Ascending aorta (tissue), 2 donors: ENCODE measurements around the gene KIF19. TPM values are rescaled to one million over a fixed set of nuclear protein-coding genes. Genes with fewer than 3 reads are reported as not detected.

ENCODE experiments used
- DNase-seq, 2 donors: peaks; one replicate each; pipeline ENCODE4 v3.0.0-alpha.2; 2019; ENCODE audit warnings: low spot score in 2 of 2
- H3K27ac ChIP-seq, 2 donors: fragments of 200-600 bp; sonication (generic); one replicate each; pipeline ENCODE4 v1.5.1; 2016 to 2017; ENCODE audit warnings: mild to moderate bottlenecking in 1 of 2
- H3K27me3 ChIP-seq: fragments of 200-600 bp; sonication (generic); one replicate; pipeline ENCODE4 v1.5.1; 2017
- H3K36me3 ChIP-seq, 2 donors: fragments of 200-600 bp; sonication (generic); one replicate each; pipeline ENCODE4 v1.5.1; 2016
- H3K4me1 ChIP-seq, 2 donors: fragments of 200-600 bp; sonication (generic); one replicate each; pipeline ENCODE4 v1.5.1; 2016 to 2017; ENCODE audit warnings: mild to moderate bottlenecking in 1 of 2
- H3K4me3 ChIP-seq, 2 donors: fragments of 200-600 bp; sonication (generic); one replicate each; pipeline ENCODE4 v1.5.1; 2016 to 2017; ENCODE audit warnings: mild to moderate bottlenecking in 1 of 2
- H3K9me3 ChIP-seq, 2 donors: fragments of 200-600 bp; sonication (generic); one replicate each; pipeline ENCODE4 v1.5.1; 2016
- intact Hi-C: fragments of 100-400 bp; cut with DNase I; formaldehyde crosslinking; loops from one replicate; pipeline ENCODE4 v1.15.1; 2023
- total RNA-seq: library from RNA; depleted of rRNA; stranded (reverse); fragments of >200 nt; gene quantifications from one replicate; pipeline ENCODE4 v1.1.0, GENCODE V29; 2016
- TF ChIP-seq, protein P1 (sequence below), 3 experiments: fragments of 200-600 bp in 2 of 3; fragments of 450-650 bp in 1 of 3; sonication (generic) in 2 of 3; IDR thresholded peaks; one replicate each; pipeline ENCODE4 v1.5.1; 2016 to 2019; ENCODE audit warnings: antibody characterized with exemption in 3 of 3, mild to moderate bottlenecking in 1 of 3, moderate library complexity in 1 of 3

The KIF19 gene
- total RNA-seq, 1 donor from 2014 or later, result 11.7 TPM

- Histone ChIP-seq H3K27me3 (no peaks in the 10 kb centered on the region), H3K4me3 (no peak overlapping the region), H3K36me3 (no peaks in the 10 kb centered on the region), H3K4me1 (no peaks in the 10 kb centered on the region), H3K9me3 (no peaks in the 10 kb centered on the region), H3K27ac (no peak overlapping the region)
- TF ChIP-seq, protein P1, sequence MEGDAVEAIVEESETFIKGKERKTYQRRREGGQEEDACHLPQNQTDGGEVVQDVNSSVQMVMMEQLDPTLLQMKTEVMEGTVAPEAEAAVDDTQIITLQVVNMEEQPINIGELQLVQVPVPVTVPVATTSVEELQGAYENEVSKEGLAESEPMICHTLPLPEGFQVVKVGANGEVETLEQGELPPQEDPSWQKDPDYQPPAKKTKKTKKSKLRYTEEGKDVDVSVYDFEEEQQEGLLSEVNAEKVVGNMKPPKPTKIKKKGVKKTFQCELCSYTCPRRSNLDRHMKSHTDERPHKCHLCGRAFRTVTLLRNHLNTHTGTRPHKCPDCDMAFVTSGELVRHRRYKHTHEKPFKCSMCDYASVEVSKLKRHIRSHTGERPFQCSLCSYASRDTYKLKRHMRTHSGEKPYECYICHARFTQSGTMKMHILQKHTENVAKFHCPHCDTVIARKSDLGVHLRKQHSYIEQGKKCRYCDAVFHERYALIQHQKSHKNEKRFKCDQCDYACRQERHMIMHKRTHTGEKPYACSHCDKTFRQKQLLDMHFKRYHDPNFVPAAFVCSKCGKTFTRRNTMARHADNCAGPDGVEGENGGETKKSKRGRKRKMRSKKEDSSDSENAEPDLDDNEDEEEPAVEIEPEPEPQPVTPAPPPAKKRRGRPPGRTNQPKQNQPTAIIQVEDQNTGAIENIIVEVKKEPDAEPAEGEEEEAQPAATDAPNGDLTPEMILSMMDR (IDR thresholded peaks at IDR 0.05), result no peak
- intact Hi-C loops, result no loop called here
- DNase-seq, result no peak
Observed at GRCh38 chr17:74298778-74299177, 27.2 kb upstream of the KIF19 start.

DNA sequence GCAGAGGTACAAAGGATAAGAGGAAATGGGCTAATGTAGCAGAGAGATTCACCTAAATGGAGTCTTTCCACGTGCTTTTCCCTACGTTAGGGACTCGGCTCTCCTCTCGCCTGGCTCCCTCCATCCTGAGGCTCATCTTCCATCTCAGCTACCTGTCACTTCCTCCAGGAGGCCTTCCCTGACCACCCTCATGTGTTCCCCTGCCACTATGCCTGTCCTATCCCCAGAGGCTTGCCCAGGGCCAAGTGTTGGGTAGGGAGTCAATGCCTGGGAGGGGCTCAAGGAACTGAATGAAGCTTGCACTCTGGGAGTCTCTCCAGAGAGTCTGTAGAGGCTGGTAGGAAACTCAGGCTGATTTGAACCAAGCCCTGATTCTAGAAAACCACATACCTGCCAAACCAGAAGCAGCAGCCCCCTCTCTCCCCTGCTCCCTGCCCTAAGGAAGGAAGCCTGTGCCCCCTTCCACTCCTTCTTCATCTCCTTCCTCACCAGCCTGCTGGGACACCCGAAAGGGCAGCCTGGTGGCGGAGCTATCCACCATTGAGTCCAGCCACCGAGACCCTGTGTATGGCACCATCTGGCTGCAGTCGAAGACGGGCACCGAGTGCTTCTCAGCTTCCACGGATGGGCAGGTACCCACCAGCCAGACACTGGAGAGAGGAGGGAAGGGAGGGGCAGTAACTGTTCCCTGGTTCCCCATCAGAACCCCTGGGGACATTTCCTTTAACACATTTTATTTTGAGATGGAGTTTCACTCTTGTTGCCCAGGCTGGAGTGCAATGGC, 26.6 kb upstream of the KIF19 start:
- H3K4me1 ChIP-seq, result no peaks in the 10 kb centered on the region
- TF ChIP-seq, protein P1 (IDR thresholded peaks at IDR 0.05), result no peak
- H3K27me3 ChIP-seq, result no peaks in the 10 kb centered on the region
- H3K27ac ChIP-seq, result no peak overlapping the region
- intact Hi-C loops, result no loop called here
- H3K36me3 ChIP-seq, result no peaks in the 10 kb centered on the region
- H3K9me3 ChIP-seq, result no peaks in the 10 kb centered on the region
- no peak for DNase-seq
- no peak overlapping the region for H3K4me3 ChIP-seq

DNA sequence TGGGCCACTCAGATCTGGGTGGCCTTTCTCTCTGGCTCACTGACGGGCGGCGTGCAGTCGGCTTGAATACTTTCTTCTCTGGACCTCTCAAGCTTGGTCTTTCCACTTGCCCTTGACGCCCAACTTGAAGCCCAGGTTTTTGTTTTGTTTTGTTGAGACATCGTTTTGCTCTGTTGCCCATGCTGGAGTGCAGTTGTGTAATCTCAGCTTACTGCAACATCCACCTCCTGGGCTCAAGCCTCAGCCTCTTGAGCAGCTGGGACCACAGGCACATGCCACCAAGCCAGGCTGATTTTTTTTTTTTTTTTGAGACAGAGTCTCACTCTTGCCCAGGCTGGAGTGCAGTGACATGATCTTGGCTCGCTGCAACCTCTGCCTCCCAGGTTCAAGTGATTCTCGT, 22.7 kb upstream of the KIF19 start:
- H3K36me3 ChIP-seq, result no peaks in the 10 kb centered on the region
- H3K4me3 ChIP-seq, result no peak overlapping the region
- no peaks in the 10 kb centered on the region for H3K4me1 ChIP-seq
- TF ChIP-seq, protein P1 (IDR thresholded peaks at IDR 0.05), result no peak
- DNase-seq, result no peak
- H3K9me3 ChIP-seq, result no peaks in the 10 kb centered on the region
- H3K27ac ChIP-seq, result no peak overlapping the region
- intact Hi-C loops, result no loop called here
- H3K27me3 ChIP-seq, result no peaks in the 10 kb centered on the region

- DNase-seq, result no peak
- H3K27ac ChIP-seq, result no peak overlapping the region
- H3K36me3 ChIP-seq, result no peaks in the 10 kb centered on the region
- intact Hi-C loops, result no loop called here
- TF ChIP-seq, protein P1 (IDR thresholded peaks at IDR 0.05), result no peak
- H3K9me3 ChIP-seq, result no peaks in the 10 kb centered on the region
- H3K27me3 ChIP-seq, result no peaks in the 10 kb centered on the region
- H3K4me1 ChIP-seq, result no peaks in the 10 kb centered on the region
- no peak overlapping the region for H3K4me3 ChIP-seq
Observed at GRCh38 chr17:74304184-74304583, 21.8 kb upstream of the KIF19 start.

- no peaks in the 10 kb centered on the region for H3K27me3 ChIP-seq
- DNase-seq, result no peak
- no peak overlapping the region for H3K4me3 ChIP-seq
- no peaks in the 10 kb centered on the region for H3K36me3 ChIP-seq
- TF ChIP-seq, protein P1 (IDR thresholded peaks at IDR 0.05), result no peak
- intact Hi-C loops, result no loop called here
- H3K9me3 ChIP-seq, result no peaks in the 10 kb centered on the region
- H3K4me1 ChIP-seq, result no peaks in the 10 kb centered on the region
- no peak overlapping the region for H3K27ac ChIP-seq
Observed at GRCh38 chr17:74305865-74306654, 20.0 kb upstream of the KIF19 start.
